NCI-H748 treated with DMSO at 0.1 percent for 48 hours (cell line): ENCODE data around the gene C1orf21.
A peak's percentile ranks its signal among the peaks of the same experiment; 100 is the strongest.
"Not testable (repeated sequence)": the region's sequence is repeated elsewhere in the genome, so short reads cannot be mapped to it uniquely, and the experiment has no call there.

Experiments used
- DNase-seq: peaks from one replicate; lab custom pipeline; 2025; lab: John Stamatoyannopoulos, UW

Gene C1orf21

GRCh38 chr1:184386312-184387068 lies at the start of gene C1orf21:
Gene C1orf21 (plus strand): TSS chr1:184387029. CDS start chr1:184477510, 90,481 bp downstream.
- DNase-seq = peak; percentile 52

- not testable (repeated sequence) for DNase-seq
These were observed 49.0 kb upstream of the C1orf21 start for GRCh38 chr1:184337865-184338264.

- DNase-seq = no peak
These were observed 45.8 kb upstream of the C1orf21 start for GRCh38 chr1:184340984-184341383.

GRCh38 chr1:184350573-184350972 lies 36.3 kb upstream of the C1orf21 start:
- no peak for DNase-seq

GRCh38 chr1:184351416-184351975 lies 35.3 kb upstream of the C1orf21 start:
- DNase-seq = no peak

- no peak for DNase-seq
These were observed 34.1 kb upstream of the C1orf21 start for GRCh38 chr1:184352776-184353175.

GRCh38 chr1:184354719-184355118 lies 32.1 kb upstream of the C1orf21 start:
- DNase-seq = no peak

- no peak for DNase-seq
These were observed 29.9 kb upstream of the C1orf21 start for GRCh38 chr1:184356891-184357290.

GRCh38 chr1:184358256-184358655 lies 28.6 kb upstream of the C1orf21 start:
- no peak for DNase-seq

GRCh38 chr1:184359909-184360308 lies 26.9 kb upstream of the C1orf21 start:
- no peak for DNase-seq

GRCh38 chr1:184362876-184363275 lies 24.0 kb upstream of the C1orf21 start:
- no peak for DNase-seq

- no peak for DNase-seq
These were observed 21.1 kb upstream of the C1orf21 start for GRCh38 chr1:184365699-184366098.

- no peak for DNase-seq
These were observed 19.8 kb upstream of the C1orf21 start for GRCh38 chr1:184366997-184367396.

- no peak for DNase-seq
These were observed 19.3 kb upstream of the C1orf21 start for GRCh38 chr1:184367427-184368038.

GRCh38 chr1:184368354-184368753 lies 18.5 kb upstream of the C1orf21 start:
- DNase-seq = no peak

GRCh38 chr1:184370850-184371249 lies 16.0 kb upstream of the C1orf21 start:
- DNase-seq = no peak

GRCh38 chr1:184373155-184373554 lies 13.7 kb upstream of the C1orf21 start:
- no peak for DNase-seq

- no peak for DNase-seq
These were observed 10.5 kb upstream of the C1orf21 start for GRCh38 chr1:184376369-184376768.

- DNase-seq = peak; percentile 6
These were observed 7.6 kb upstream of the C1orf21 start for GRCh38 chr1:184379111-184379752.

GRCh38 chr1:184380468-184380867 lies 6.4 kb upstream of the C1orf21 start:
- no peak for DNase-seq

GRCh38 chr1:184383772-184384323 lies 3.0 kb upstream of the C1orf21 start:
- DNase-seq = no peak

GRCh38 chr1:184385865-184386311 lies 941 bp upstream of the C1orf21 start:
- no peak for DNase-seq
